DMS79 treated with DMSO at 0.1 percent for 48 hours (cell line): ENCODE data around the gene TLE1.

ENCODE experiments used
- DNase-seq: peaks from one replicate; lab custom pipeline; 2025; lab: John Stamatoyannopoulos, UW

The TLE1 gene

GRCh38 chr9:81686614-81687520, 2.5 kb downstream of the TLE1 start:
- peak; percentile 51 for DNase-seq

- DNase-seq = peak; percentile 57
Observed at GRCh38 chr9:81685763-81686613, 3.4 kb downstream of the TLE1 start.

- peak; percentile 19 for DNase-seq
Observed at GRCh38 chr9:81684635-81685034, 4.7 kb downstream of the TLE1 start.

DNA sequence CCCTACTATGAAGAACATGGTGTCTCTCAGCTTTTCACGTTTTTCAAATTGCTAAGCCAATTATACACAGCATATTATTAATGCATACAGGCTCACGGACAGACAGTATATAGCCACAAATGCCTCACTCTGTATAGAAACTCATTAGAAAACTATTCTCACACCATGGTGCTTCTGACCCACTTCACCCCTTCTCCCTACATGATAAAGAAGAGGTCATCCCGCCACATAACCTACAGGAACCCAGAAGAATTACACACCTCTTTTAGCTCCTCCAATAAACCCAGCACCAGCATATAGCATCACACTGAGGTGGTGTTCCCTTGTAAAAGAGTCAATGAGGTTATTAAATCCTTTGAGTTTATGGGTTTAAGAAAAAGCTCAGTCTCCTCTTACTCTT, 5.6 kb downstream of the TLE1 start:
- no peak for DNase-seq

DNA sequence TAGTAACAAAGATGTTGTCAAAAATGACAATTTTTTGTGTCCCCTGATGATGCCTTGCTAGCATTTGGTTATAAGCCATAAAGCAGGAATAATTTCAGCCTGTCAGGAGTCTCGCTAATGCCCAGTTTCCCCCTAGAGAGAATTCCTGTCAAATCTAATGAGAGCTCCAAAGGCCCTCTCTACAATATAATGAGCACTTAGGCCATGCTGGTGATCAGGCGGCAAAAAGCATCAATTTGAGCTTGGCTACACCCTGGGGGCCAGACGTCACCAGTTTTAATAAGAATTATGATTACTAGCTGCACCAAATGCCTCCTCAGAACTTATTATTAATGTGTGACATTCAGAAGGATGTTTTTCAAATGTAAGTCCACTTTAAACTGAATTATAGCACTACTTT, 6.1 kb downstream of the TLE1 start:
- no peak for DNase-seq

DNA sequence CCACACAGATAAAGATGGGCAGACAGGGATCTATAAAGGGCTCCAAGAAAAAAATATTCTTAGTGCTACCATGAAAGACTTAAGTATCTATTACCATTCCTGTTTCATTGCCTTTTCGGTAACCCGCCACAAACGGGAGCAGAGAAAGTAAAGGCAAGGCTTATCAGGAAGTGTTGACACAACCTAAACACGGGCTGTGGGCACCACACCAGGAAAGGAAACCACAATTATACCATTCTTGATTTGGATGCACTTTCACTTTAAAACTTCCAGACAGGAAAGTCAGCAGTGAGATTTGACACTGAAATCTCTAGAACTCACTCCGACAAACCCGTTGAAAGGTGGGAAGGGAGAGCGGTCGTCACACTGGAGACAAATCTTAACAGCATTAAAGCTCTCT, 6.5 kb downstream of the TLE1 start:
- DNase-seq = no peak

- DNase-seq = no peak
Observed at GRCh38 chr9:81682177-81682576, 7.2 kb downstream of the TLE1 start.

DNA sequence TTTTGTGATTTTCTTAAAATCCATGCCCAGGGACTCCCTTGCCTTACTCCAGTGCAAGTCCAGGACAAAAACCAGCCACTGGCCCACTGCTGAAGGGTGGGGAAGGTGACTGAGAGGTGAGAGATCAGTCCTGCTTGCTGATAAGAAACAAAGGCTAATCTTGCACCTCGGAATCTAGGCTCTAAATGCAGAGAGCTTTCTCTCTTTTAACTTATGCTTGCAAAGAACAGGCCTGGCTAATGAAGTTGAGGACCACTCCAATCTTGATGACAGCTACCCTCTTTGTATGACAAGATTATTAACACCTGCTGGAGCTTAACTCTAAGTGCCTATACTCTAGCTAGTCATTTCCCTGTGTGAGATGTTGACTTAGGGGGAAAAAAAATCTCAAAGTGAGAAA, 8.8 kb downstream of the TLE1 start:
- DNase-seq = no peak

DNA sequence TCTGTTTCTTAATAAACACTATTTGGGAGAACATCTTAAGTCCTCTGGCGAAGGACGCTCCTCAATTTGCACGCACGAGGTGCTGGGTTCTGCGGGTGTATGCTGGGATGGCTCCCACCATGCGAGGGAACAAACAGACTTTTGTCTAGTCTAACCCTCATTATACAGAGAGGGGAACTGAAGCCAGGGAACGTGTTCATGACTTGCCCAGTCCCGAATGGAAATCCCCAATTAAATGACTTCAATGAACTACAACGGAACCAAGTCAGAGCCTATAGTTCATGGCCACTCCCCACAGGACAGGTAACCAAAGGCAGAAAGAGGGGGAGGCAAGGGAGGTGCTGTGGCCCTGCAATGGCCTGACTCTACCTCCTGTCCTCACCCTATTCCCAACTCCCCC, 9.3 kb downstream of the TLE1 start:
- DNase-seq = no peak

DNA sequence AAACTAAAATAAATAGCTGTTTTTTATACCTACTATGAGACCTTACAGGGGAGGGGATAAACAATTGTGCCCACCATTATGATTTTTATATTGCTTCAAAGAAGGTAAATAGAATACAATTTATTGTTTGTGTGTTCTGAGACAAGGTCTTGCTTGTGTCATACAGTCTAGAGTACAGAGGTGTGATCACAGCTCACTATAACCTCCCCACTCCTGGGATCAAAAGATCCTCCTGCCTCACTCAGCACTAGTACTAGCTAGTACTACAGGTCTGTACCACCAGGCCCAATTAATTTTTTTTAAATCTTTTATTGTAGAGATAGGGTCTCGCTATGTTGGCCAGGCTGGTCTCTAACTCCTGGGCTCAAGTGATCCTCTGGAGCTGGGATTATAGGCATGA, 11.3 kb downstream of the TLE1 start:
- no peak for DNase-seq

GRCh38 chr9:81676395-81676794, 13.0 kb downstream of the TLE1 start:
- DNase-seq = no peak

GRCh38 chr9:81673310-81673709, 16.0 kb downstream of the TLE1 start:
- no peak for DNase-seq

- DNase-seq = peak; percentile 76
Observed at GRCh38 chr9:81671880-81672280, 17.5 kb downstream of the TLE1 start.

GRCh38 chr9:81669866-81670265, 19.5 kb downstream of the TLE1 start:
- no peak for DNase-seq

- no peak for DNase-seq
Observed at GRCh38 chr9:81669041-81669651, 20.2 kb downstream of the TLE1 start.

- DNase-seq = peak; percentile 27
Observed at GRCh38 chr9:81666123-81666522, 23.2 kb downstream of the TLE1 start.

- peak; percentile 87 for DNase-seq
Observed at GRCh38 chr9:81665322-81665871, 23.9 kb downstream of the TLE1 start.

- peak; percentile 11 for DNase-seq
Observed at GRCh38 chr9:81664638-81665222, 24.6 kb downstream of the TLE1 start.

DNA sequence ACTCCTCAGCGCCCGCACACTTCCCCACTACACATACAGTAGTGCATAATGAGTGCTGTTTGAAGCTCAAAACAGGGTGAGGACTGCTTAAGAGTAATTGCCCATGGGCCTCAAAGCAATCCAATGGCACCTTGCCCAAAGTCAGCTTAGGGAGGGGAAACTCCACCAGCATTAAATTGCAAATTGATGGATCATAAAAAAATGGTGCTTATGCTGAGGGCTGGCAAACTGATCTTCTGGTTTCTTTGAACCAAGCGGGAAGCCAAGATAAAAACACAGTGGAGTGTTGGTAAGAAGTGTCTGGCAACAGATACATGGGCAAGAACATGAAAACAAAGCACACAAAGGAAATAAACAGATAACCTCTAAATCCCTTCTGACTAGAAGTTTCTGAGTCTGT, 28.0 kb downstream of the TLE1 start:
- DNase-seq = peak; percentile 84

GRCh38 chr9:81656871-81657337, 32.4 kb downstream of the TLE1 start:
- DNase-seq = no peak

DNA sequence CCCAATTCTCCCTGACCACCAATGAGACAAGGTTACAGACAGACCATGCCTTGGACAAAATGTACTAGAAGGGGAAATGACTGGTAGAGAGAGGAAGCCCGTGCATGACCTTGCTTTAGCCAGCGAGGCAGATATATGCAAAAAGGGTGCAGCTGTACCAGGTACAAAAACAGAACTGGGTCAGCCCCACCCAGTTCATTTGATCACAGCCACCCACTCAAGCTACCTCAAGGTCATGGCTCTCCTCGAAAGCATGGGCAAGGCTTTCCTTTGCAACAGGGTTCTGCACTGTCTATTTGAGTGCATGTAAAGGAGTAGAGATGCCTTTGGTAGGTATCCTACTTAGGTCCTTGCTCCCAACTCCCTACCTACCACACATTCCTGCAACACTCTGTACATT, 33.3 kb downstream of the TLE1 start:
- DNase-seq = no peak

DNA sequence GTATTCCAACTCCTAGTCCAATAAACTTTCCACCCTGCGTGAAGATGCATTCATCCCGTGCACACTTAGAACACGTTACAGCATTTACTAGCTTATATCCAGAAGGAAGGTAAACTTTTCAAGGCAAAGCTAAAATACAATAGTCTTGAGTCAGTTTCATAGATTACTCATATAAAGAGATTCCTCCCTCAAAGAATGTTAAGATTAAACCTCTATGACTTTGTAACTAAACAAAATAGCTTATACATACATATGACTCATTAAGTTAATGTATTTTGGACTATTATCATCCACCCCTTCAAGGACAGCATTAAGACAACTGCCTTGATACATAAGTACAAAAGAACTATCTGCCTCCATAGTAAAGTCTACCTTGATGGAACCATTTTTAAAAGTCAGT, 36.1 kb downstream of the TLE1 start:
- DNase-seq = no peak
